HepG2 (cell line): Measurements from ENCODE around the gene PRKCE. TPM values are rescaled to one million over a fixed set of nuclear protein-coding genes. Genes with fewer than 3 reads are reported as not detected.
A peak's percentile ranks its signal among the peaks of the same experiment; 100 is the strongest.

Experiments
- CEBPG ChIP-seq: IDR thresholded peaks from 2 replicates; pipeline ENCODE4 v1.6.1; 2016
- DDIT3 ChIP-seq: sonication (generic); formaldehyde crosslinking; IDR thresholded peaks from 2 replicates; pipeline ENCODE4 v1.4.0; 2020; ENCODE audit warnings: mild to moderate bottlenecking, missing genetic modification reagents
- ETV5 ChIP-seq: IDR thresholded peaks from 2 replicates; pipeline ENCODE4 v1.6.1; 2018; ENCODE audit warnings: missing biosample characterization, missing genetic modification reagents, inconsistent platforms, borderline replicate concordance
- KMT2B ChIP-seq: IDR thresholded peaks from 2 replicates; pipeline ENCODE4 v1.6.1; 2016; ENCODE audit warnings: missing genetic modification reagents, missing compliant biosample characterization
- MXD1 ChIP-seq: sonication (generic); formaldehyde crosslinking; IDR thresholded peaks from 2 replicates; pipeline ENCODE4 v1.4.0; 2020; ENCODE audit warnings: mild to moderate bottlenecking, missing genetic modification reagents
- ZBTB40 ChIP-seq, 2 experiments: fragments of 450-650 bp in 1 of 2; sonication (generic) in 1 of 2; formaldehyde crosslinking in 1 of 2; IDR thresholded peaks; 2 replicates each; pipeline versions ENCODE4 v1.6.1 to v1.8.0; 2016 to 2022; ENCODE audit warnings: antibody characterized with exemption in 1 of 2, mild to moderate bottlenecking in 1 of 2, missing genetic modification reagents in 1 of 2
- ZBTB44 ChIP-seq: sonication (generic); formaldehyde crosslinking; IDR thresholded peaks from 2 replicates; pipeline ENCODE4 v1.4.0; 2020; ENCODE audit warnings: missing genetic modification reagents
- ZFP36L1 ChIP-seq: sonication (generic); formaldehyde crosslinking; IDR thresholded peaks from 2 replicates; pipeline ENCODE4 v1.8.0; 2022; ENCODE audit warnings: mild to moderate bottlenecking, missing genetic modification reagents, moderate library complexity
- ZNF121 ChIP-seq: sonication (generic); formaldehyde crosslinking; IDR thresholded peaks from 2 replicates; pipeline ENCODE4 v1.5.0; 2020; ENCODE audit warnings: mild to moderate bottlenecking, missing genetic modification reagents
- ZNF276 ChIP-seq: sonication (generic); formaldehyde crosslinking; IDR thresholded peaks from 2 replicates; pipeline ENCODE4 v1.4.0; 2020; ENCODE audit warnings: mild to moderate bottlenecking, low read depth, missing genetic modification reagents
- ZNF543 ChIP-seq: sonication (generic); formaldehyde crosslinking; IDR thresholded peaks from 2 replicates; pipeline ENCODE4 v1.4.0; 2020; ENCODE audit warnings: mild to moderate bottlenecking, missing genetic modification reagents
- ZNF580 ChIP-seq: IDR thresholded peaks from 2 replicates; pipeline ENCODE4 v1.6.1; 2016; ENCODE audit warnings: low read depth, borderline replicate concordance
- ZNF672 ChIP-seq: sonication (generic); formaldehyde crosslinking; IDR thresholded peaks from 2 replicates; pipeline ENCODE4 v1.8.1; 2022; ENCODE audit warnings: missing genetic modification reagents
- ZSCAN12 ChIP-seq: sonication (generic); formaldehyde crosslinking; IDR thresholded peaks from 2 replicates; pipeline ENCODE4 v1.9.0; 2021; ENCODE audit warnings: mild to moderate bottlenecking, missing genetic modification reagents
- polyA plus RNA-seq, 8 experiments: library from polyadenylated mRNA; depleted of rRNA in 3 of 8; stranded (reverse) in 7 of 8; unstranded in 1 of 8; fragments of >200 nt; fragmentation: Illumina TruSeq in 4 of 8; extraction: Trizol in 4 of 8; gene quantifications; 2 replicates each; pipeline versions ENCODE4 v1.2.1 to v1.2.3, GENCODE V29; 2011 to 2016; ENCODE audit warnings: low read depth in 4 of 8, missing spikeins in 1 of 8, mixed read lengths in 1 of 8; ENCODE audit not compliant: insufficient read depth in 1 of 8
- total RNA-seq, 5 experiments: library from RNA; depleted of rRNA; stranded (reverse); fragments of >200 nt; fragmentation: Illumina TruSeq; extraction: Trizol; gene quantifications; 2 replicates each; pipeline ENCODE4 v1.2.3, GENCODE V29; 2016; ENCODE audit warnings: low read depth in 1 of 5

The PRKCE gene
- total and polyA plus RNA-seq, 2 of the 13 experiments (the other 11 are each of a cell fraction or from before 2014, with no cell fraction given): 1.0 to 3.9 TPM

- TF ChIP-seq ZNF276 (no peak), ZBTB44 (CRISPR knock-in tag) (no peak), MXD1 (CRISPR knock-in tag) (peak; percentile 52; the same call in 1 of the 2 replicates), ZNF672 (CRISPR knock-in tag) (no peak), DDIT3 (CRISPR knock-in tag) (no peak), ZSCAN12 (no peak), KMT2B (CRISPR knock-in tag) (peak; percentile 97), ZNF543 (peak; percentile 76; the same call in 1 of the 2 replicates), ETV5 (CRISPR knock-in tag) (peak; percentile 95), ZFP36L1 (no peak), ZBTB40 (IDR thresholded peaks at IDR 0.05) (peak; percentile 87), ZBTB40 (CRISPR knock-in tag; IDR thresholded peaks at IDR 0.05) (no peak), ZNF121 (CRISPR knock-in tag) (0 out of 2 replicates have a peak, but pooled peaks have one; percentile 33), CEBPG (no peak), ZNF580 (no peak; the same call in 1 of the 2 replicates)
Measured at GRCh38 chr2:45611020-45611859, 40.2 kb upstream of the PRKCE start, which contains the start of gene SRBD1 (continued).
